Psoas muscle (tissue), 8 donors: ENCODE results near the gene NTN4. TPM values are rescaled to one million over a fixed set of nuclear protein-coding genes. Genes with fewer than 3 reads are reported as not detected.

Experiments
- ATAC-seq, 4 donors: fragments of 200-7000 bp; cut with Tn5 transposase; one replicate each; pipeline ENCODE4 v1.9.1; 2020; ENCODE audit warnings: moderate library complexity in 3 of 4, mild to moderate bottlenecking in 2 of 4
- DNase-seq, 2 donors: peaks; one replicate each; pipeline ENCODE4 v3.0.0-alpha.2; 2020
- H3K27ac ChIP-seq: fragments of 200-600 bp; one replicate; pipeline ENCODE4 v1.8.0; 2022
- H3K27me3 ChIP-seq, 3 donors: fragments of 200-600 bp in 1 of 3; one replicate each; pipeline versions ENCODE4 v1.6.1 to v1.8.0; 2013 to 2022; ENCODE audit warnings: low read length in 2 of 3, mild to moderate bottlenecking in 2 of 3, moderate library complexity in 1 of 3; ENCODE audit not compliant: insufficient read depth in 3 of 3
- H3K36me3 ChIP-seq, 2 donors: fragments of 200-600 bp in 1 of 2; one replicate each; pipeline versions ENCODE4 v1.6.1 to v1.8.0; 2013 to 2022; ENCODE audit warnings: low read depth in 1 of 2, mild to moderate bottlenecking in 1 of 2, moderate library complexity in 1 of 2; ENCODE audit not compliant: insufficient read depth in 1 of 2
- H3K4me1 ChIP-seq: fragments of 200-600 bp; one replicate; pipeline ENCODE4 v1.8.0; 2022
- H3K4me3 ChIP-seq: fragments of 200-600 bp; one replicate; pipeline ENCODE4 v1.8.0; 2022; ENCODE audit warnings: mild to moderate bottlenecking
- H3K9me3 ChIP-seq: fragments of 200-600 bp; one replicate; pipeline ENCODE4 v1.8.0; 2022
- WGBS, 3 donors: extraction: QIAGEN DNeasy Blood & Tissue Kit; methylation state at CpG; one replicate each; pipeline versions ENCODE4 v1.1.6 to v1.1.7; 2013; 5-methylcytosine and 5-hydroxymethylcytosine counted together
- intact Hi-C, 2 donors: fragments of 100-400 bp; cut with DNase I; formaldehyde crosslinking; loops; one replicate each; pipeline versions ENCODE4 v1.11.0 to v1.14.2; 2022
- polyA plus RNA-seq, 3 donors: library from polyadenylated mRNA; stranded (reverse); fragments of 200-250 nt; gene quantifications; one replicate each; pipeline ENCODE4 v1.2.3, GENCODE V29; 2013
- total RNA-seq, 4 donors: library from RNA; stranded (reverse); fragmentation: NEBNext Ultra II Directional in 2 of 4; extraction: Animal tissue kit (Norgen Biotek cat#: 25700) in 2 of 4; gene quantifications; one replicate each; pipeline versions ENCODE4 v1.2.1 to v1.2.4, GENCODE V29; 2021 to 2023
- TF ChIP-seq, protein P1 (sequence below): fragments of 200-600 bp; IDR thresholded peaks from one replicate; pipeline ENCODE4 v1.8.0; 2022; ENCODE audit warnings: antibody characterized with exemption
- donor health status: healthy with polysubstance abuse.
- donor health status: DM: no; HTN: no; CAD: no; lungs with moderate emphysema.
- donor health status: Bipolar disorder and iron deficiency.
- donor health status: healthy.
- donor health status: DM: yes; HTN: yes; CAD: no.
- donor health status: DM: no; HTN: no; CAD: no.
- donor health status: DM: no; HTN: no; CAD: no.
- donor health status: DM: yes; HTN: yes; CAD: no.

Gene NTN4
- total and polyA plus RNA-seq, 7 donors = 2.9 to 13.3 (median 4.2) TPM

DNA sequence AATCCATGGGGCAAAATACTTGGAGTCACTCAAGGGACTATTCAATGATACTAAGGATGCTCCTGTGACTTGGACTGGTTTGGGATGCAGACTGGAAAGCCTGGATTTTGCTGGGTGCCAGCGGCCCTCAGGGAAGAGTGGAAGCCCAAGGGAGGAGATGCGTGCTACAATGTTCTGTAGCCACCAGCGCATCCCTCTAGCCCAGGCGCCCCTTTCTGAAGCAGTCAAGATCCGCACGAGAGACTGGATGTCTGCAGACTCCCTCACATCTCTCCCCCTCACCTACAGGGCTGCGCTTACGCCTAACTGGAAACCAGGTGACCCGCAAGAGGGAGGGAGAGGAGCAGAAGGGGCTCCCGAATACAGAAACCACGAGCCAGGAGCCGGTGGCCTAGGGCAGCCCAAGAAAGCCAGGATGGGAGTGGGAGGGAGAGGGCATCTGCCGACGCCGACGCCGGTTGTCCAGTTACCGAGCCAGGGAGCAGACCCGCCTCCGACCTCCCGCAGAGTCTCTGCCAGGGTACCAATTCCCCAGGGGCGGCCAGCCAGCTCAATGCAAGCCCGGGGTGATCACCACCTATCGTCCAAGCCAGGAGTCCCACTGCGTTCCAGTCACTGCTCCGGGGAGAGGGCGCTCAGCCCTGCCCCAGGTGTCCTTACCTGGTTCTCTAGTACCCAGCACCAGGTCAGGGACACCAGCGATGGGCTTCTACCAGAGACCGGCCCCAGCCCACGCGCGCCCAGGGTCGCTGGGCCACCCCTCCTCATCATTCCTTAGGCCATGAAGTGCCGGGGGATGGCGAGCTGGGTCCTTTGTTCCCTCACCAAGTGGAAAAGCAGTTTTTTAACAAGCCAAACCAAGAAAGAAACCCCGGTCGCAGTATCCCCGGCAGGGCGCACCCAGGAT, 1.2 kb downstream of the NTN4 start:
- peak; percentile 21 to 63 for DNase-seq
- 5 to 11% (median 6%) methylated on average over 37 to 39 of the region's 39 CpGs for WGBS, 3 donors
- intact Hi-C loops = no loop called here

DNA sequence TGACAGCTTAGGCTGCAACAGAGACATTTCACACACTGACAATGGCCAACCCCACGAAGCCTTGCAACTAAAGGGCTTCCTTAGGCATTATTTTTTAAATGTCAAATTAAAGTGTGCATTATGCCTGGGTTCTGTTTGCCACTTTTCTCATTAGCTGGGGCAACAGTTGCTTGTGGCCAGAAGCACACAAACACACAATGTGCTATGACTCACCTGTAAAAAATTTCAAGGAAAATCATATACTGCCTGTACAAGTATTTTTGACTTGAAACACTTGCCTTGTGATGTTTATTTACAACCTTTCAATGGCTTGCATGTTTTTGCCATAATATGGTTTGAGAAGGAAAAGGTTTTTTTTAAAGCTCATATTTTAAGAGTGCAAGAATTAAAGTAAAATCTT, 1.9 kb downstream of the NTN4 start:
- 41 to 68% (median 52%) methylated on average over 1 of the region's 1 CpG for WGBS, 3 donors
- peaks cover 0 to 59% (median 8%) of the 10 kb centered on the region in 3 donors for H3K27me3 ChIP-seq
- intact Hi-C loops = no loop called here
- ATAC-seq (no peak), DNase-seq (no peak)
- H3K4me1 ChIP-seq = no peaks in the 10 kb centered on the region
- peak overlapping the region; percentile 77 for H3K4me3 ChIP-seq
- H3K9me3 ChIP-seq = no peaks in the 10 kb centered on the region
- no peaks in the 10 kb centered on the region for H3K36me3 ChIP-seq
- no peak overlapping the region for H3K27ac ChIP-seq
- TF ChIP-seq, protein P1, sequence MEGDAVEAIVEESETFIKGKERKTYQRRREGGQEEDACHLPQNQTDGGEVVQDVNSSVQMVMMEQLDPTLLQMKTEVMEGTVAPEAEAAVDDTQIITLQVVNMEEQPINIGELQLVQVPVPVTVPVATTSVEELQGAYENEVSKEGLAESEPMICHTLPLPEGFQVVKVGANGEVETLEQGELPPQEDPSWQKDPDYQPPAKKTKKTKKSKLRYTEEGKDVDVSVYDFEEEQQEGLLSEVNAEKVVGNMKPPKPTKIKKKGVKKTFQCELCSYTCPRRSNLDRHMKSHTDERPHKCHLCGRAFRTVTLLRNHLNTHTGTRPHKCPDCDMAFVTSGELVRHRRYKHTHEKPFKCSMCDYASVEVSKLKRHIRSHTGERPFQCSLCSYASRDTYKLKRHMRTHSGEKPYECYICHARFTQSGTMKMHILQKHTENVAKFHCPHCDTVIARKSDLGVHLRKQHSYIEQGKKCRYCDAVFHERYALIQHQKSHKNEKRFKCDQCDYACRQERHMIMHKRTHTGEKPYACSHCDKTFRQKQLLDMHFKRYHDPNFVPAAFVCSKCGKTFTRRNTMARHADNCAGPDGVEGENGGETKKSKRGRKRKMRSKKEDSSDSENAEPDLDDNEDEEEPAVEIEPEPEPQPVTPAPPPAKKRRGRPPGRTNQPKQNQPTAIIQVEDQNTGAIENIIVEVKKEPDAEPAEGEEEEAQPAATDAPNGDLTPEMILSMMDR = no peak

More for the DNA sequence above, 1.2 kb downstream of the NTN4 start:
- Histone ChIP-seq H3K9me3 (no peaks in the 10 kb centered on the region), H3K27me3 (peaks cover 0 to 61% (median 8%) of the 10 kb centered on the region in 3 donors), H3K36me3 (no peaks in the 10 kb centered on the region), H3K4me3 (peak overlapping the region; percentile 77), H3K4me1 (no peaks in the 10 kb centered on the region), H3K27ac (no peak overlapping the region)
- peak in 3 of 4 donors; percentile 10 to 36 (median 35) for ATAC-seq
- TF ChIP-seq, protein P1 = no peak

DNA sequence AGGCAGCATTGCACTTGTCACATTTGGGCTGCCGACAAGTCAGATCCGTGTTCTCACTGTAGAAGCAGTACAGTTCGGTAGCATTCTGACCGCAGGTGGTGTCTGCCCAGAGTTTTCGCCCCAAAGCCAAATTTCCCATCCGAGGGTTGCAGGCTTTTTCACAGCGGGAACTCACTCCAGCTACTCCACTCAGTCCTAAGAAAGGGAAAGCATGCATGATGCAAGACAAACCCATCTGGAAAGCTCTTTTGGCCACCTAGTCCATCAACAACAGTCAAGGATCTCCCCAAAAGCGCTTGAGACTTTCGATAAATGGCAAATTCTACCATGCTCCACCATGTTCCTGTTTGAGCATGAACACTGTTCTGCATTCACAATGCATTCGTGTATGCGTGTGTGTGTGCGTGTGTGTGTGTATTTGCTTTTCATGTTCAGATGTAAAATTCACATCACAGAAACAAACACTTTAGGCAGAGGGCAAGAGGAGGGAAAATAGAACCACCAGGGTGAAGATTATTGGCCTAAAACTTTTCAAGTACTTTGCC, 3.2 kb downstream of the NTN4 start:
- no peaks in the 10 kb centered on the region for H3K36me3 ChIP-seq
- H3K9me3 ChIP-seq = no peaks in the 10 kb centered on the region
- intact Hi-C loops = no loop called here
- WGBS, 3 donors = 74 to 88% (median 77%) methylated on average over 12 of the region's 12 CpGs
- H3K4me3 ChIP-seq = no peak overlapping the region
- no peak for ATAC-seq
- H3K27ac ChIP-seq = no peak overlapping the region
- DNase-seq = no peak
- peaks cover 0 to 52% (median 8%) of the 10 kb centered on the region in 3 donors for H3K27me3 ChIP-seq
- H3K4me1 ChIP-seq = no peaks in the 10 kb centered on the region
- TF ChIP-seq, protein P1 = no peak

DNA sequence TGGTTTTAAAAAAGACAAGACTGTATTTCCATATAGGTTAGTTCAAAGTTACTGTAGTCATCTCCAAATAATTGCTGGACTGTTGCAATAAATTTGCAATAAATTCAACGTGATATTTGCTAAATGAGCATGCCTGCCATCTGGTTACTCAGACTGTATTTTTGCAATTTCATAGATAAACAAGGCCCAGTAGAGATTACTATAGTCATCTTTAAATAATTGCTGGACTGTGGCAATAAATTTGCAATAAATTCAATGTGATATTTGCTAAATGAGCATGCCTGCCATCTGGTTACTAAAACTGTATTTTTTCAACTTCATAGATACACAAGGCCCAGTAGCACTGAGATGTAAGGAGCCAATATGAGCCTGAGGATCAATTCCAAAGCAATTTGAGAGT, 5.6 kb downstream of the NTN4 start:
- no peak overlapping the region for H3K27ac ChIP-seq
- intact Hi-C loops = no loop called here
- H3K4me1 ChIP-seq = no peaks in the 10 kb centered on the region
- ATAC-seq (no peak), DNase-seq (no peak)
- H3K9me3 ChIP-seq = no peaks in the 10 kb centered on the region
- TF ChIP-seq, protein P1 = no peak
- H3K27me3 ChIP-seq = peaks cover 0 to 33% (median 6%) of the 10 kb centered on the region in 3 donors
- H3K36me3 ChIP-seq = no peaks in the 10 kb centered on the region
- H3K4me3 ChIP-seq = no peak overlapping the region
- WGBS, 3 donors = 25 to 42% (median 35%) methylated on average over 1 of the region's 1 CpG
